GM12878 (cell line): ENCODE measurements around the gene CGREF1. TPM values are rescaled to one million over a fixed set of nuclear protein-coding genes. Genes with fewer than 3 reads are reported as not detected.

Experiments
- ATF3 ChIP-seq: IDR thresholded peaks from 2 replicates; pipeline ENCODE4 v1.6.1; 2011; ENCODE audit warnings: low read depth, mild to moderate bottlenecking, low read length, moderate library complexity, borderline replicate concordance; ENCODE audit errors: extremely low read depth
- BMI1 ChIP-seq: fragments of 450-650 bp; IDR thresholded peaks from 2 replicates; pipeline ENCODE4 v1.6.1; 2016; ENCODE audit warnings: mild to moderate bottlenecking, moderate library complexity, borderline replicate concordance
- CEBPZ ChIP-seq: fragments of 150-350 bp; IDR thresholded peaks from 2 replicates; pipeline ENCODE4 v1.6.1; 2016; ENCODE audit warnings: low read depth, low read length
- EZH2 ChIP-seq: IDR thresholded peaks from 2 replicates; pipeline ENCODE4 v1.6.1; 2012; ENCODE audit warnings: low read depth, mild to moderate bottlenecking, control low read depth, inconsistent platforms, low read length, borderline replicate concordance; ENCODE audit not compliant: control insufficient read depth
- GATAD2B ChIP-seq: fragments of 450-650 bp; conservative IDR thresholded peaks from 2 replicates; pipeline ENCODE4 v1.6.1; 2017; ENCODE audit warnings: low read depth, mild to moderate bottlenecking, moderate library complexity
- HDGF ChIP-seq: fragments of 450-650 bp; IDR thresholded peaks from 2 replicates; pipeline ENCODE4 v1.6.1; 2016; ENCODE audit warnings: antibody characterized with exemption
- IKZF2 ChIP-seq, 2 experiments: fragments of 450-650 bp; IDR thresholded peaks; 2 replicates each; pipeline ENCODE4 v1.6.1; 2017; ENCODE audit warnings: mild to moderate bottlenecking in 2 of 2, moderate library complexity in 2 of 2
- LARP7 ChIP-seq: fragments of 450-650 bp; IDR thresholded peaks from 2 replicates; pipeline ENCODE4 v1.6.1; 2017; ENCODE audit warnings: mild to moderate bottlenecking
- MYC ChIP-seq: IDR thresholded peaks from 2 replicates; pipeline ENCODE4 v1.6.1; 2011; ENCODE audit warnings: mild to moderate bottlenecking, low read length, moderate library complexity, inconsistent platforms; ENCODE audit not compliant: insufficient read depth, insufficient replicate concordance, insufficient read length, severe bottlenecking
- NFIC ChIP-seq: IDR thresholded peaks from 2 replicates; pipeline ENCODE4 v1.6.1; 2012; ENCODE audit warnings: low read depth, mild to moderate bottlenecking, inconsistent platforms, low read length, moderate library complexity
- NFXL1 ChIP-seq: fragments of 450-650 bp; IDR thresholded peaks from 2 replicates; pipeline ENCODE4 v1.6.1; 2017; ENCODE audit warnings: antibody characterized with exemption, mild to moderate bottlenecking, borderline replicate concordance
- NR2F1 ChIP-seq: fragments of 450-650 bp; conservative IDR thresholded peaks from 2 replicates; pipeline ENCODE4 v1.6.1; 2017; ENCODE audit warnings: mild to moderate bottlenecking
- PAX5 ChIP-seq: IDR thresholded peaks from 2 replicates; pipeline ENCODE4 v1.6.1; 2011; ENCODE audit warnings: low read depth, low read length, borderline replicate concordance
- PKNOX1 ChIP-seq: fragments of 450-650 bp; IDR thresholded peaks from 2 replicates; pipeline ENCODE4 v1.6.1; 2016; ENCODE audit warnings: mild to moderate bottlenecking
- RAD21 ChIP-seq: IDR thresholded peaks from 2 replicates; pipeline ENCODE4 v1.6.1; 2011; ENCODE audit warnings: mild to moderate bottlenecking, low read depth, low read length, moderate library complexity; ENCODE audit not compliant: insufficient read depth
- RELA ChIP-seq: fragments of 450-650 bp; IDR thresholded peaks from 2 replicates; pipeline ENCODE4 v1.8.0; 2014; ENCODE audit warnings: borderline replicate concordance; ENCODE audit not compliant: partially characterized antibody
- RUNX3 ChIP-seq: IDR thresholded peaks from 2 replicates; pipeline ENCODE4 v1.6.1; 2012; ENCODE audit warnings: low read length, inconsistent platforms
- SIN3A ChIP-seq: IDR thresholded peaks from 2 replicates; pipeline ENCODE4 v1.6.1; 2012; ENCODE audit warnings: low read depth, low read length, improper control_type of control experiment
- SMAD1 ChIP-seq: fragments of 450-650 bp; IDR thresholded peaks from 2 replicates; pipeline ENCODE4 v1.6.1; 2018; ENCODE audit warnings: mild to moderate bottlenecking, low read depth; ENCODE audit not compliant: partially characterized antibody
- SMAD5 ChIP-seq: IDR thresholded peaks from 2 replicates; pipeline ENCODE4 v1.6.1; 2016; ENCODE audit warnings: antibody characterized with exemption, low read depth
- SMARCA5 ChIP-seq: fragments of 450-650 bp; IDR thresholded peaks from 2 replicates; pipeline ENCODE4 v1.6.1; 2017; ENCODE audit warnings: mild to moderate bottlenecking
- YY1 ChIP-seq: IDR thresholded peaks from 2 replicates; pipeline ENCODE4 v1.6.1; 2011; ENCODE audit warnings: low read depth, mild to moderate bottlenecking, low read length
- ZNF207 ChIP-seq: fragments of 450-650 bp; IDR thresholded peaks from 2 replicates; pipeline ENCODE4 v1.6.1; 2014; ENCODE audit warnings: antibody characterized with exemption, mild to moderate bottlenecking, borderline replicate concordance
- ZNF24 ChIP-seq: fragments of 450-650 bp; IDR thresholded peaks from 2 replicates; pipeline ENCODE4 v1.6.1; 2017; ENCODE audit warnings: antibody characterized with exemption, mild to moderate bottlenecking
- ZSCAN29 ChIP-seq: fragments of 450-650 bp; IDR thresholded peaks from 2 replicates; pipeline ENCODE4 v1.6.1; 2017; ENCODE audit warnings: mild to moderate bottlenecking, moderate library complexity
- polyA plus RNA-seq, 11 experiments: library from polyadenylated mRNA; depleted of rRNA in 4 of 11; unstranded in 6 of 11; stranded (reverse) in 5 of 11; fragments of >200 nt; fragmentation: Nextera tagmentation in 4 of 11; fragmentation: Illumina TruSeq in 1 of 11; extraction: Ambion mirVana in 4 of 11; extraction: Trizol in 1 of 11; gene quantifications; 1 replicate in 1 of 11; 2 replicates in 10 of 11; pipeline versions ENCODE4 v1.2.1 to v1.2.3, GENCODE V29; 2011 to 2016; ENCODE audit warnings: inconsistent platforms in 2 of 11, missing spikeins in 2 of 11, low read depth in 1 of 11
- total RNA-seq, 4 experiments: library from RNA; depleted of rRNA in 3 of 4; stranded (reverse); fragments of >200 nt in 3 of 4; fragmentation: Illumina TruSeq in 1 of 4; extraction: Trizol in 1 of 4; gene quantifications; 2 replicates each; pipeline versions ENCODE4 v1.2.1 to v1.2.3, GENCODE V29; 2013 to 2021
- TF ChIP-seq, protein P1 (sequence below): fragments of 450-650 bp; IDR thresholded peaks from 2 replicates; pipeline ENCODE4 v1.6.1; 2017; ENCODE audit warnings: borderline replicate concordance

Gene CGREF1
- total and polyA plus RNA-seq, 10 of the 15 experiments (the other 5 are each of a cell fraction or from before 2014, with no cell fraction given): 0.06 to 0.21 TPM; not detected in 8

- no peak for TF ChIP-seq PAX5
- no peak for TF ChIP-seq IKZF2 (IDR thresholded peaks at IDR 0.05)
- TF ChIP-seq MYC: no peak
- no peak for TF ChIP-seq EZH2
- TF ChIP-seq ZSCAN29: no peak
- TF ChIP-seq ATF3: no peak
- no peak for TF ChIP-seq HDGF
- TF ChIP-seq SIN3A: no peak
- peak; percentile 95 for TF ChIP-seq YY1
- TF ChIP-seq LARP7: peak; percentile 57; the same call in 1 of the 2 replicates
- TF ChIP-seq SMAD1: no peak
- peak; percentile 47; the same call in 1 of the 2 replicates for TF ChIP-seq NR2F1
- TF ChIP-seq PKNOX1: no peak
- TF ChIP-seq RAD21: no peak
- TF ChIP-seq CEBPZ: no peak
- TF ChIP-seq SMARCA5: no peak
- TF ChIP-seq RUNX3: no peak
- TF ChIP-seq, protein P1, sequence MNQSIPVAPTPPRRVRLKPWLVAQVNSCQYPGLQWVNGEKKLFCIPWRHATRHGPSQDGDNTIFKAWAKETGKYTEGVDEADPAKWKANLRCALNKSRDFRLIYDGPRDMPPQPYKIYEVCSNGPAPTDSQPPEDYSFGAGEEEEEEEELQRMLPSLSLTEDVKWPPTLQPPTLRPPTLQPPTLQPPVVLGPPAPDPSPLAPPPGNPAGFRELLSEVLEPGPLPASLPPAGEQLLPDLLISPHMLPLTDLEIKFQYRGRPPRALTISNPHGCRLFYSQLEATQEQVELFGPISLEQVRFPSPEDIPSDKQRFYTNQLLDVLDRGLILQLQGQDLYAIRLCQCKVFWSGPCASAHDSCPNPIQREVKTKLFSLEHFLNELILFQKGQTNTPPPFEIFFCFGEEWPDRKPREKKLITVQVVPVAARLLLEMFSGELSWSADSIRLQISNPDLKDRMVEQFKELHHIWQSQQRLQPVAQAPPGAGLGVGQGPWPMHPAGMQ: no peak
- TF ChIP-seq SMAD5: no peak
- no peak for TF ChIP-seq BMI1
- TF ChIP-seq ZNF24: no peak
- 0 out of 2 replicates have a peak, but pooled peaks have one; percentile 36 for TF ChIP-seq GATAD2B
- no peak for TF ChIP-seq NFXL1
- TF ChIP-seq ZNF207: no peak
- no peak for TF ChIP-seq NFIC
- no peak for TF ChIP-seq RELA
Observed at GRCh38 chr2:27123302-27124150, 4.6 kb upstream of the CGREF1 start, which contains the start of gene ABHD1 (continued).
